IMR-90 (cell line): ENCODE measurements around the gene NOD1. TPM values are rescaled to one million over a fixed set of nuclear protein-coding genes. Genes with fewer than 3 reads are reported as not detected.
A peak's percentile ranks its signal among the peaks of the same experiment; 100 is the strongest.

Source experiments
- ATAC-seq: fragments of 200-7000 bp; cut with Tn5 transposase; 2 replicates; pipeline ENCODE4 v1.9.1; 2020; ENCODE audit warnings: low read depth, mild to moderate bottlenecking, moderate library complexity
- BruUV-seq: library from RNA; stranded (reverse); fragments of 400-500 nt; replicated peaks from 2 replicates; lab custom pipeline; 2021; lab: Mats Ljungman, UMichigan
- CTCF ChIA-PET: fragments of 300-600 bp; formaldehyde crosslinking; extraction: SDS; loops from one replicate; lab custom pipeline; 2021; ENCODE audit warnings: antibody characterized with exemption; lab: Yijun Ruan, JAX
- POLR2A ChIA-PET: fragments of 300-600 bp; sonication (Branson Sonifier 250); formaldehyde crosslinking; loops from one replicate; lab custom pipeline; 2022; ENCODE audit warnings: antibody characterized with exemption; ENCODE audit not compliant: unreplicated experiment; lab: Charles Lee
- DNase-seq: peaks from one replicate; pipeline ENCODE4 v3.0.0; 2013
- H2AFZ ChIP-seq: replicated peaks from 2 replicates; pipeline ENCODE3; 2013; ENCODE audit warnings: low read length, mild to moderate bottlenecking; ENCODE audit not compliant: poor library complexity
- H2AK5ac ChIP-seq: 2 replicates; pipeline ENCODE4 v1.6.1; 2013; ENCODE audit warnings: low read depth, low read length, inconsistent platforms
- H2AK9ac ChIP-seq: replicated peaks from 2 replicates; pipeline ENCODE3; 2013; ENCODE audit warnings: mild to moderate bottlenecking, low read depth, low read length, moderate library complexity; ENCODE audit not compliant: poor library complexity
- H2BK120ac ChIP-seq: 2 replicates; pipeline ENCODE4 v1.6.1; 2013; ENCODE audit warnings: low read depth, low read length, inconsistent platforms
- H2BK15ac ChIP-seq: 3 replicates; pipeline ENCODE4 v1.6.1; 2013; ENCODE audit warnings: low read depth, low read length, inconsistent platforms
- H2BK20ac ChIP-seq: 2 replicates; pipeline ENCODE4 v1.6.1; 2013; ENCODE audit warnings: low read depth, mild to moderate bottlenecking, inconsistent platforms, low read length, moderate library complexity
- H2BK5ac ChIP-seq: 2 replicates; pipeline ENCODE4 v1.6.1; 2013; ENCODE audit warnings: mild to moderate bottlenecking, low read depth, low read length, inconsistent platforms; ENCODE audit not compliant: poor library complexity, severe bottlenecking
- H3K14ac ChIP-seq: replicated peaks from 2 replicates; pipeline ENCODE4 v1.6.1; 2013; ENCODE audit warnings: low read depth, low read length, inconsistent platforms
- H3K18ac ChIP-seq: 2 replicates; pipeline ENCODE4 v1.6.1; 2013; ENCODE audit warnings: low read depth, low read length, control low read depth
- H3K23ac ChIP-seq: 2 replicates; pipeline ENCODE4 v1.6.1; 2013; ENCODE audit warnings: low read depth, low read length, inconsistent platforms
- H3K27ac ChIP-seq: 2 replicates; pipeline ENCODE4 v1.5.1; 2013; ENCODE audit warnings: mild to moderate bottlenecking, control low read depth, low read length; ENCODE audit not compliant: insufficient read depth
- H3K27me3 ChIP-seq: 2 replicates; pipeline ENCODE4 v1.6.1; 2013; ENCODE audit warnings: low read length; ENCODE audit not compliant: control insufficient read depth, insufficient read depth
- H3K36me3 ChIP-seq: 2 replicates; pipeline ENCODE4 v1.6.1; 2013; ENCODE audit warnings: low read length, mixed read lengths; ENCODE audit not compliant: control insufficient read depth, insufficient read depth
- H3K4ac ChIP-seq: 2 replicates; pipeline ENCODE4 v1.6.1; 2013; ENCODE audit warnings: low read depth, low read length, inconsistent platforms
- H3K4me1 ChIP-seq: 2 replicates; pipeline ENCODE4 v1.6.1; 2013; ENCODE audit warnings: low read length, mixed read lengths; ENCODE audit not compliant: control insufficient read depth, insufficient read depth
- H3K4me2 ChIP-seq: 2 replicates; pipeline ENCODE4 v1.6.1; 2013; ENCODE audit warnings: low read depth, mild to moderate bottlenecking, control low read depth, low read length, moderate library complexity
- H3K4me3 ChIP-seq: 2 replicates; pipeline ENCODE4 v1.5.1; 2013; ENCODE audit warnings: low read depth, mild to moderate bottlenecking, control low read depth, low read length, moderate library complexity; ENCODE audit not compliant: insufficient read depth
- H3K56ac ChIP-seq: 2 replicates; pipeline ENCODE4 v1.6.1; 2013; ENCODE audit warnings: low read length, inconsistent platforms; ENCODE audit not compliant: insufficient read depth; ENCODE audit errors: extremely low read depth
- H3K79me1 ChIP-seq, 2 experiments: 2 replicates each; pipeline ENCODE4 v1.6.1; 2013; ENCODE audit warnings: low read length in 2 of 2, inconsistent platforms in 1 of 2, low read depth in 1 of 2
- H3K9ac ChIP-seq: 2 replicates; pipeline ENCODE4 v1.6.1; 2013; ENCODE audit warnings: low read depth, low read length, control low read depth
- H3K9me1 ChIP-seq: 2 replicates; pipeline ENCODE4 v1.6.1; 2013; ENCODE audit warnings: low read length, inconsistent platforms; ENCODE audit not compliant: insufficient read depth
- H3K9me3 ChIP-seq: 2 replicates; pipeline ENCODE4 v1.6.1; 2013; ENCODE audit warnings: low read length; ENCODE audit not compliant: control insufficient read depth, insufficient read depth
- H4K20me1 ChIP-seq: 2 replicates; pipeline ENCODE4 v1.6.1; 2013; ENCODE audit warnings: low read length, inconsistent platforms; ENCODE audit not compliant: insufficient read depth
- H4K5ac ChIP-seq: 2 replicates; pipeline ENCODE4 v1.6.1; 2013; ENCODE audit warnings: mild to moderate bottlenecking, low read depth, low read length, control low read depth
- H4K8ac ChIP-seq, 2 experiments: 2 replicates each; pipeline ENCODE4 v1.6.1; 2013; ENCODE audit warnings: low read depth in 2 of 2, low read length in 2 of 2, control low read depth in 1 of 2, inconsistent platforms in 1 of 2
- H4K91ac ChIP-seq: 2 replicates; pipeline ENCODE4 v1.6.1; 2013; ENCODE audit warnings: low read depth, low read length, inconsistent platforms; ENCODE audit not compliant: insufficient read depth
- MAZ ChIP-seq: IDR thresholded peaks from 2 replicates; pipeline ENCODE4 v1.6.1; 2012; ENCODE audit warnings: low read depth, mild to moderate bottlenecking, low read length, improper control_type of control experiment, moderate library complexity, borderline replicate concordance
- NFE2L2 ChIP-seq: fragments of 150-350 bp; IDR thresholded peaks from 2 replicates; pipeline ENCODE4 v1.6.1; 2016; ENCODE audit warnings: low read depth, mild to moderate bottlenecking, low read length
- POLR2A ChIP-seq: IDR thresholded peaks from 2 replicates; pipeline ENCODE4 v1.6.1; 2012; ENCODE audit warnings: mild to moderate bottlenecking, low read depth, low read length
- WGBS, 2 experiments: methylation state at CpG; one replicate each; pipeline versions ENCODE4 v1.1.5 to v1.1.7; 2013; ENCODE audit warnings: missing lambda C conversion rate in 2 of 2; ENCODE audit not compliant: insufficient read length in 1 of 2; ENCODE audit errors: extremely low coverage in 2 of 2; 5-methylcytosine and 5-hydroxymethylcytosine counted together
- dilution Hi-C: fragments of 300-500 bp; cut with HindIII; formaldehyde crosslinking; loops from one replicate; pipeline ENCODE4 v1.14.3; 2018; ENCODE audit warnings: low sequenced_read_pairs; ENCODE audit not compliant: unreplicated experiment
- in situ Hi-C: fragments of 300-500 bp; cut with MboI; formaldehyde crosslinking; loops from 3 replicates; pipeline ENCODE4 v1.14.3; 2019; ENCODE audit warnings: low sequenced_read_pairs, inconsistent platforms, mixed read lengths
- intact Hi-C: fragments of 100-400 bp; cut with micrococcal nuclease; formaldehyde crosslinking; loops from 2 replicates; pipeline ENCODE4 v1.10.0; 2022
- polyA plus RNA-seq, 3 experiments: library from polyadenylated mRNA; depleted of rRNA; stranded (reverse); fragments of >200 nt; gene quantifications; 2 replicates each; pipeline ENCODE4 v1.2.3, GENCODE V29; 2012; ENCODE audit warnings: low replicate concordance in 1 of 3
- total RNA-seq: library from RNA; depleted of rRNA; stranded (reverse); fragments of >200 nt; gene quantifications from 2 replicates; pipeline ENCODE4 v1.2.3, GENCODE V29; 2012
- TF ChIP-seq, protein P1 (sequence below): conservative IDR thresholded peaks from 2 replicates; pipeline ENCODE4 v1.5.1; 2012; ENCODE audit warnings: mild to moderate bottlenecking, low read depth, low read length, improper control_type of control experiment

Gene NOD1
- total and polyA plus RNA-seq, 2 of the 4 experiments (the other 2 are of a cell fraction): 1.8 to 3.0 TPM

DNA sequence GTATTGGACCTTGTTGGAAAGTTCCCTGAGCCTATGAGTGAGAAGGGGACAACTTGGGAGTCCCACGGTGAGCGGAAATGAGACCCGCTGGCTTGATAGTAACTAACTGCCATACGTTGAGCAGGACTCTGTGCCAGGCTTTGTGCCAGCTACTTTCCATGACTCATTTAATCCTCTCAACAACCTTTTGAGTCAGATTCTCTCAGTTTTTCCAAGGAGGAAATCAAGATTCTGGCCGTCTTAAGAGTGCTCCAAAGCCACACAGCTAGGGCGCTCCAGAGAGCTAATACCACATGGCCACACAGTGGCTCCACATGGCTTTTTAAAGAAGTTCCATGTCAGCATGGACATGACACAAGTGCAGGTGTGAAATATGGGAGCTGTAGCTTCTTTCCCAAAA lies 55.7 kb downstream of the NOD1 start:
- ATAC-seq: no peak
- no peak overlapping the region for H2BK120ac ChIP-seq
- WGBS, 2 experiments: 92% methylated on average over 2 of the region's 6 CpGs; no CpG with 5 or more reads in 1 of the 2 experiments
- no TSS peak for BruUV-seq
- no peak overlapping the region for H2BK20ac ChIP-seq
- H3K36me3 ChIP-seq: peaks cover 2% of the 10 kb centered on the region; the same call in 1 of the 2 replicates
- H3K56ac ChIP-seq: no peak overlapping the region
- H3K9me1 ChIP-seq: no peaks in the 10 kb centered on the region
- H2AK5ac ChIP-seq: no peak overlapping the region
- no peak overlapping the region for H3K4me2 ChIP-seq
- no peaks in the 10 kb centered on the region for H3K79me1 ChIP-seq
- POLR2A ChIA-PET: interaction anchor here (0.6 kb wide), 1 partner anchor 256 kb away, joined by 3 read pairs; no protein-coding TSS in a partner anchor
- H3K9me3 ChIP-seq: no peaks in the 10 kb centered on the region
- CTCF ChIA-PET: no interaction called here
- H4K5ac ChIP-seq: no peak overlapping the region
- H2BK15ac ChIP-seq: no peak overlapping the region
- no peak overlapping the region for H3K27ac ChIP-seq
- H3K14ac ChIP-seq: no peak overlapping the region
- no peak overlapping the region for H2AK9ac ChIP-seq
- intact Hi-C loops (no loop called here), in situ Hi-C loops (no loop called here), dilution Hi-C loops (no loop called here)
- no peak overlapping the region for H3K18ac ChIP-seq
- H4K20me1 ChIP-seq: no peaks in the 10 kb centered on the region
- H3K4ac ChIP-seq: no peak overlapping the region
- no peak overlapping the region for H3K4me3 ChIP-seq
- no peak overlapping the region for H3K9ac ChIP-seq
- H4K91ac ChIP-seq: no peak overlapping the region
- H3K23ac ChIP-seq: no peak overlapping the region
- H3K4me1 ChIP-seq: no peaks in the 10 kb centered on the region
- DNase-seq: peak; percentile 23
- no peak overlapping the region for H2AFZ ChIP-seq
- TF ChIP-seq POLR2A (no peak), NFE2L2 (no peak), MAZ (no peak)
- TF ChIP-seq, protein P1, sequence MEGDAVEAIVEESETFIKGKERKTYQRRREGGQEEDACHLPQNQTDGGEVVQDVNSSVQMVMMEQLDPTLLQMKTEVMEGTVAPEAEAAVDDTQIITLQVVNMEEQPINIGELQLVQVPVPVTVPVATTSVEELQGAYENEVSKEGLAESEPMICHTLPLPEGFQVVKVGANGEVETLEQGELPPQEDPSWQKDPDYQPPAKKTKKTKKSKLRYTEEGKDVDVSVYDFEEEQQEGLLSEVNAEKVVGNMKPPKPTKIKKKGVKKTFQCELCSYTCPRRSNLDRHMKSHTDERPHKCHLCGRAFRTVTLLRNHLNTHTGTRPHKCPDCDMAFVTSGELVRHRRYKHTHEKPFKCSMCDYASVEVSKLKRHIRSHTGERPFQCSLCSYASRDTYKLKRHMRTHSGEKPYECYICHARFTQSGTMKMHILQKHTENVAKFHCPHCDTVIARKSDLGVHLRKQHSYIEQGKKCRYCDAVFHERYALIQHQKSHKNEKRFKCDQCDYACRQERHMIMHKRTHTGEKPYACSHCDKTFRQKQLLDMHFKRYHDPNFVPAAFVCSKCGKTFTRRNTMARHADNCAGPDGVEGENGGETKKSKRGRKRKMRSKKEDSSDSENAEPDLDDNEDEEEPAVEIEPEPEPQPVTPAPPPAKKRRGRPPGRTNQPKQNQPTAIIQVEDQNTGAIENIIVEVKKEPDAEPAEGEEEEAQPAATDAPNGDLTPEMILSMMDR: 0 out of 2 replicates have a peak, but pooled peaks have one; percentile 1
- H2BK5ac ChIP-seq: no peak overlapping the region
- H4K8ac ChIP-seq: no peak overlapping the region
- no peaks in the 10 kb centered on the region for H3K27me3 ChIP-seq
